Thoracic aorta endothelial cell (primary cell): Measurements from ENCODE around the gene MLNR. TPM values are rescaled to one million over a fixed set of nuclear protein-coding genes. Genes with fewer than 3 reads are reported as not detected.

Source experiments
- small RNA-seq: library from RNA; depleted of rRNA; stranded (forward); fragments of <200 nt; gene quantifications from one replicate; pipeline ENCODE3, GENCODE V24; 2012
- total RNA-seq: library from RNA; depleted of rRNA; stranded (reverse); fragments of >200 nt; gene quantifications from 2 replicates; pipeline ENCODE4 v1.2.3, GENCODE V29; 2012

Gene MLNR
- not detected in 2 replicates for total RNA-seq

GRCh38 chr13:49220036-49220855 is at the start of gene MLNR:
TSS of gene MLNR (plus strand) at chr13:49220338. CDS start at chr13:49220338, 0 bp downstream.

GRCh38 chr13:49247643-49248621 is 27.8 kb downstream of the MLNR start, which contains the start of gene CDADC1:
TSS of gene CDADC1 (plus strand) at chr13:49247925. CDS start at chr13:49248038, 113 bp downstream.

Small RNA genes within 50 kb of the gene (small RNA-seq; reads per million reads assigned to genes)
- gene COX7CP1: not detected

Other genes with a start within 250 kb of the MLNR start
- 83.0 and 90.6 TPM in 2 replicates for gene FNDC3A, start 244.4 kb upstream of the MLNR start, total RNA-seq
- 3.4 and 5.6 TPM in 2 replicates for gene CDADC1, start 27.6 kb downstream of the MLNR start, total RNA-seq
- 8.2 and 10.9 TPM in 2 replicates for gene CAB39L, start 223.7 kb downstream of the MLNR start, total RNA-seq
- gene SETDB2, start 223.9 kb downstream of the MLNR start, total RNA-seq: 3.9 and 5.2 TPM in 2 replicates